Gastrocnemius medialis (tissue), 4 donors: ENCODE data around the gene FOXA2. TPM values are rescaled to one million over a fixed set of nuclear protein-coding genes. Genes with fewer than 3 reads are reported as not detected.

ENCODE experiments used
- ATAC-seq, 2 donors: fragments of 150-250 bp; one replicate each; pipeline ENCODE4 v1.9.1; 2016
- DNase-seq, 2 donors: peaks; one replicate each; pipeline ENCODE4 v3.0.0-alpha.2; 2019
- H3K27ac ChIP-seq, 4 donors: fragments of 200-600 bp; sonication (generic); 1 replicate in 1 of 4; 2 replicates in 3 of 4; pipeline ENCODE4 v1.5.1; 2016 to 2018; ENCODE audit warnings: mild to moderate bottlenecking in 2 of 4, moderate library complexity in 1 of 4
- H3K27me3 ChIP-seq, 3 donors: fragments of 200-600 bp; sonication (generic) in 2 of 3; 1 replicate in 1 of 3; 2 replicates in 2 of 3; pipeline versions ENCODE4 v1.5.1 to v1.6.0; 2016 to 2019; ENCODE audit warnings: mild to moderate bottlenecking in 1 of 3, moderate library complexity in 1 of 3
- H3K36me3 ChIP-seq, 2 donors: fragments of 200-600 bp; sonication (generic) in 1 of 2; one replicate each; pipeline ENCODE4 v1.5.1; 2017 to 2018
- H3K4me1 ChIP-seq, 2 donors: fragments of 200-600 bp; sonication (generic) in 1 of 2; one replicate each; pipeline ENCODE4 v1.5.1; 2016 to 2017; ENCODE audit warnings: mild to moderate bottlenecking in 2 of 2
- H3K4me3 ChIP-seq, 4 donors: fragments of 200-600 bp; sonication (generic) in 3 of 4; 1 replicate in 1 of 4; 2 replicates in 3 of 4; pipeline ENCODE4 v1.5.1; 2016 to 2019; ENCODE audit warnings: mild to moderate bottlenecking in 2 of 4
- H3K9me3 ChIP-seq, 3 donors: fragments of 200-600 bp; sonication (generic) in 2 of 3; 1 replicate in 1 of 3; 2 replicates in 2 of 3; pipeline ENCODE4 v1.5.1; 2016 to 2019
- POLR2A ChIP-seq, 2 donors: fragments of 450-650 bp; IDR thresholded peaks; one replicate each; pipeline ENCODE4 v1.6.1; 2017; ENCODE audit warnings: antibody characterized with exemption in 2 of 2, mild to moderate bottlenecking in 2 of 2, moderate library complexity in 2 of 2
- in situ Hi-C, 4 donors: fragments of 200-750 bp; cut with MboI; loops; one replicate each; pipeline versions ENCODE4 v1.15.0 to v1.8.0; 2017; ENCODE audit warnings: low sequenced_read_pairs in 4 of 4
- intact Hi-C: fragments of 100-400 bp; cut with DNase I; formaldehyde crosslinking; loops from one replicate; pipeline ENCODE4 v1.15.1; 2023; ENCODE audit warnings: low total_unique reads
- total RNA-seq, 4 donors: library from RNA; depleted of rRNA; stranded (reverse); fragments of >200 nt; gene quantifications; one replicate each; pipeline versions ENCODE4 v1.1.0 to v1.2.3, GENCODE V29; 2016
- TF ChIP-seq, protein P1 (sequence below), 5 experiments: fragments of 450-650 bp in 3 of 5; fragments of 200-600 bp in 2 of 5; sonication (generic) in 2 of 5; IDR thresholded peaks in 4 of 5; conservative IDR thresholded peaks in 1 of 5; 1 replicate in 4 of 5; 2 replicates in 1 of 5; pipeline ENCODE4 v1.5.1; 2016 to 2019; ENCODE audit warnings: antibody characterized with exemption in 5 of 5, mild to moderate bottlenecking in 3 of 5, moderate library complexity in 3 of 5

Gene FOXA2
- total RNA-seq, 4 donors from 2014 or later: 0.42 to 0.72 TPM; not detected in 2

DNA sequence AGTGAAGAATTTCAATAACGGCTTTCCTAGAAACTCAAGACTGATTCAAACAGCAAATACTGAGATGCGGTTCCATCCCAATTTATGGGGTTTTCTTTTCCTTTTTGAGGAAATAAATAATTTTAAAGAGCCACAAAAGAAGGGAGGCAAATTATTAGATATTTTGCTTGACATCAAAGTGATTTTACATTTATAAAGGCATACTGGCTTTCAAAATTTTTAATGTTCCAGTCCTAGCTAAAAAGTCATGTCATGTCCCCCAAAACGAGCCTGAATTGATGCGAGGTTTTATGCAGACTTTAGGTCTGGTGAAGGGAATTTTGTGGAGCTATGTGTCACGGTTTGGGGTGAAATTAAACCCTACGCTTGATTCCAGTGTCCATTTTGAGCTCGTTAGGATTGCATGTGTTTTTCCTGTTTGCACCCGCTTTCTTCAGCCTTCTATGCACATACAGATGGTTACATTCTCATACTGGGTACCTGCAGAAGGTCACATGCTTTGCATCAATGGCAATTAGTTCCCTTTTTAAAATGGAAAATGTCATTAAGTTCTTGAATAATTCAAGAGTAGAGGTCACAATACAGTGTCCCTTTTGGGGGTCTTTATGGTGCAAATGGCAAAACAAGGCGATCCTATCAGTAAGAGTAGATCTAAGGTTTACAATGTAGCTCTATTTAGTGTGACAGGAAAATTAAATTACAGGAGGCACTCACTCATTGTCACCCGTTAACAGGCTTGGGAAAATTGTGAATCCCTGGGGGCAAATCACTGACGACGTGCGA is 17.3 kb downstream of the FOXA2 start:
- Histone ChIP-seq H3K27me3 (peaks cover 70 to 95% (median 88%) of the 10 kb centered on the region in 3 donors), H3K9me3 (no peaks in the 10 kb centered on the region), H3K4me3 (no peak overlapping the region), H3K4me1 (peaks cover 0 to 10% of the 10 kb centered on the region in 2 donors), H3K27ac (no peak overlapping the region), H3K36me3 (no peaks in the 10 kb centered on the region)
- in situ Hi-C loops (no loop called here), intact Hi-C loops (no loop called here)
- TF ChIP-seq, protein P1, sequence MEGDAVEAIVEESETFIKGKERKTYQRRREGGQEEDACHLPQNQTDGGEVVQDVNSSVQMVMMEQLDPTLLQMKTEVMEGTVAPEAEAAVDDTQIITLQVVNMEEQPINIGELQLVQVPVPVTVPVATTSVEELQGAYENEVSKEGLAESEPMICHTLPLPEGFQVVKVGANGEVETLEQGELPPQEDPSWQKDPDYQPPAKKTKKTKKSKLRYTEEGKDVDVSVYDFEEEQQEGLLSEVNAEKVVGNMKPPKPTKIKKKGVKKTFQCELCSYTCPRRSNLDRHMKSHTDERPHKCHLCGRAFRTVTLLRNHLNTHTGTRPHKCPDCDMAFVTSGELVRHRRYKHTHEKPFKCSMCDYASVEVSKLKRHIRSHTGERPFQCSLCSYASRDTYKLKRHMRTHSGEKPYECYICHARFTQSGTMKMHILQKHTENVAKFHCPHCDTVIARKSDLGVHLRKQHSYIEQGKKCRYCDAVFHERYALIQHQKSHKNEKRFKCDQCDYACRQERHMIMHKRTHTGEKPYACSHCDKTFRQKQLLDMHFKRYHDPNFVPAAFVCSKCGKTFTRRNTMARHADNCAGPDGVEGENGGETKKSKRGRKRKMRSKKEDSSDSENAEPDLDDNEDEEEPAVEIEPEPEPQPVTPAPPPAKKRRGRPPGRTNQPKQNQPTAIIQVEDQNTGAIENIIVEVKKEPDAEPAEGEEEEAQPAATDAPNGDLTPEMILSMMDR (IDR thresholded peaks at IDR 0.05 in 4 of 5, conservative IDR thresholded peaks at IDR 0.05 in 1 of 5): no peak
- no peak for TF ChIP-seq POLR2A (IDR thresholded peaks at IDR 0.05)
- DNase-seq (no peak), ATAC-seq (no peak)

DNA sequence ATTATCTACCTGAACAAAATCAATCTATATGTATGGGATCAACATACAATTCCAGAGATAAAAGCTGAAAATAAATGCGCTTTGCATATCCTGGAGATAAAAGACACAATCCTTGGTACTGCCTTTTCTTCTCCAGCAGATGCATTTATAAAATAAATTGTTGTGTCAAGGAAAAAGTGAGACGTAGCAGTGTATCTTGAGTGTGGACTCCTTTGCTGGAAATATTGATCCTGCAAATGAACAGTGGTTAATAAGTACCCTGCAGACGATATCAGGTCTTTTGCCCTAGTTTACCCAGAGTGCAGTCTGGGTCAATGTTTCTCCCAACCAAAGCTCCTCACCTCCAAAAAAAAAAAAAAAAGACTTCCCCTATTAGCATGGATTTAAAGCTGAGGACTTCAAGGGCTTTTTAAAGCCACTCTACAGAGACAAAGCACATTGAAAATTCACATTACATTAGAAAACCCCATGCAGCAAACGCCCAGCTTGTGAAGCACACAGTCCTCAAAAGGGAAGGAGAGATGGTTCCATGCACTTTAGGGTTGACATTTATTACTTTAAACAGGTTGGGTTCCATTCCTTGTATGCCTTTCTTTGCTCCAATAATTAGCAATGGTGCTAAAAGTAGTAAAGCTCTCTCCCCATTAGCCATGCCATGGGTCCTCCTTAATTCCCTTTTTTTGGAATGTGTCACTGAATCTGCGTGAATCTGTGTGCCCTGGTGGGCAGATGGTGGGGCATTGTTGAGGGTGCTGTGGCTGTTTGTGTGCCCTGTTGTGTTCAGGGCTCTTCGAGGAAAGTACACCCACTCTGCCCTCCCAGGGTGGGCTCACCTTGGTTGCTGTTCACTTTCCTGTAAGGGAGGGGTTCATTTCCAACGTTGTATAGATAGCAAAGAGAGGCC is 21.1 kb downstream of the FOXA2 start:
- no peak for TF ChIP-seq POLR2A (IDR thresholded peaks at IDR 0.05)
- TF ChIP-seq, protein P1 (IDR thresholded peaks at IDR 0.05 in 4 of 5, conservative IDR thresholded peaks at IDR 0.05 in 1 of 5): no peak
- H3K27me3 ChIP-seq: peaks cover 49 to 88% (median 82%) of the 10 kb centered on the region in 3 donors
- H3K36me3 ChIP-seq: no peaks in the 10 kb centered on the region
- ATAC-seq (no peak), DNase-seq (no peak)
- H3K9me3 ChIP-seq: no peaks in the 10 kb centered on the region
- in situ Hi-C loops: no loop called here
- no peak overlapping the region for H3K27ac ChIP-seq
- H3K4me3 ChIP-seq: no peak overlapping the region
- intact Hi-C loops: no loop called here
- H3K4me1 ChIP-seq: peaks cover 0 to 1% of the 10 kb centered on the region in 2 donors

DNA sequence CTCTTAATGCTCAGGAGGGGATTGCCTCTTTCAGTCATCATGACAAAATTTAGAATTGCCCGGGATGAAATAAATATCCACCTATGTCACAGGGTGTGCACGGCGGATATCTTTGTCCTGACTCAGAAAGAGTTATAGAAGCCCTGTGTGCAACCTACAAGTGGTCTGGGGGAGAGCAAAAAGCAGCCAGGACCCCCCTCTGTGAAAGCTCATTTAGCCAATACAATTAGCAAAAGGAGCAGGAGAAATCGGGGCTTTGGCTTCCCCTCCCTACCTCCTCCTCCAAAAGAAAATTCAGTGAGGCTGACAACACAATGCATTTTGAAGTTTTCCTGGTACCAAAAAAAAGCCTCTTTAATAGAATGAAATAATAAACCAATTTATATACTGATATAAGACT is 21.8 kb downstream of the FOXA2 start:
- Histone ChIP-seq H3K4me1 (no peaks in the 10 kb centered on the region), H3K9me3 (no peaks in the 10 kb centered on the region), H3K27me3 (peaks cover 42 to 81% (median 77%) of the 10 kb centered on the region in 3 donors), H3K36me3 (no peaks in the 10 kb centered on the region), H3K27ac (no peak overlapping the region), H3K4me3 (no peak overlapping the region)
- no peak for TF ChIP-seq POLR2A (IDR thresholded peaks at IDR 0.05)
- DNase-seq: no peak
- in situ Hi-C loops: no loop called here
- intact Hi-C loops: no loop called here
- no peak for ATAC-seq

DNA sequence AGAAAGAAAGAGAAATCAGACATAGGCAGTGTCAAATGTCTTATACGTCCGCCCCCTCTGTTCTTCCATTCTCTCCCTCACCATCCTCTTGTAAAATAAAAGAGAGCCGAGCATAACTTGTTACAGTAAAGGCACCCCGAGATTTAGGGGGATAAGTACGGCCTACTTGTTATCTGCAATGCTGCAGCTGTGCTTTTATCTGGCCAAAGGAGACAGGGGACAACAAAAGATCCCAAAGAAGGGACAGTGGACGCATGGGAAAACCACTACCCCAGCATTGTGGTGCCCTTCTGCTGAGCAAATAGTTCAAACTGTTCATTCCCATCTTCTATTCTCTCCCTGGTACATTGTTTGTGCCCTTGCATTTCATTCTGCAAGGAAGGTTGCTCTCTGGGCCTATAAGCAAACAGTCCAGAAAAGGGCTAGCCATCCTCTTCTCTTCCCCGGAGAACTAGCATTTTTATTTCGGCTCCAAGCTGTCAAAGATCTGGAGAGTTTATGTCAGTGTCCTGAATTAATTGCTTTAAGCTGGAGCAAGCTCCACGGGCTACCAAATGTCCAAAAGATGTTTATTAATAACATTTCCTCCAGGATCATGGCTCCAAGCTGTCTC is 22.3 kb downstream of the FOXA2 start:
- intact Hi-C loops (no loop called here), in situ Hi-C loops (no loop called here)
- TF ChIP-seq, protein P1 (IDR thresholded peaks at IDR 0.05 in 4 of 5, conservative IDR thresholded peaks at IDR 0.05 in 1 of 5): no peak
- TF ChIP-seq POLR2A (IDR thresholded peaks at IDR 0.05): no peak
- no peak overlapping the region for H3K27ac ChIP-seq
- DNase-seq (no peak), ATAC-seq (no peak)
- H3K4me3 ChIP-seq: no peak overlapping the region
- H3K9me3 ChIP-seq: no peaks in the 10 kb centered on the region
- no peaks in the 10 kb centered on the region for H3K36me3 ChIP-seq
- H3K27me3 ChIP-seq: peaks cover 36 to 75% (median 71%) of the 10 kb centered on the region in 3 donors
- no peaks in the 10 kb centered on the region for H3K4me1 ChIP-seq
